Stomach (tissue), 9 donors: Measurements from ENCODE around the gene TM9SF4. TPM values are rescaled to one million over a fixed set of nuclear protein-coding genes. Genes with fewer than 3 reads are reported as not detected.

Experiments
- DNase-seq, 2 donors: peaks; one replicate each; pipeline versions ENCODE4 v3.0.0 to v3.0.0-alpha.2; 2013 to 2019
- H3K27ac ChIP-seq, 5 donors: fragments of 200-600 bp in 4 of 5; sonication (generic) in 4 of 5; one replicate each; pipeline ENCODE4 v1.5.1; 2013 to 2019; ENCODE audit warnings: mild to moderate bottlenecking in 1 of 5, moderate library complexity in 1 of 5
- H3K27me3 ChIP-seq, 3 donors: fragments of 200-600 bp; sonication (generic); one replicate each; pipeline ENCODE4 v1.5.1; 2017 to 2019; ENCODE audit warnings: mixed run types in 1 of 3
- H3K36me3 ChIP-seq, 4 donors: fragments of 200-600 bp; sonication (generic); 1 replicate in 3 of 4; 2 replicates in 1 of 4; pipeline ENCODE4 v1.5.1; 2016 to 2019
- H3K4me1 ChIP-seq, 4 donors: fragments of 200-600 bp; sonication (generic); one replicate each; pipeline ENCODE4 v1.5.1; 2016 to 2019
- H3K4me3 ChIP-seq, 4 donors: fragments of 200-600 bp; sonication (generic) in 3 of 4; one replicate each; pipeline ENCODE4 v1.5.1; 2016 to 2019; ENCODE audit warnings: mild to moderate bottlenecking in 1 of 4
- H3K9me3 ChIP-seq, 4 donors: fragments of 200-600 bp; sonication (generic); one replicate each; pipeline ENCODE4 v1.5.1; 2016 to 2019
- CTCF ChIP-seq, 7 experiments: fragments of 450-650 bp in 4 of 7; fragments of 200-600 bp in 3 of 7; sonication (generic) in 3 of 7; IDR thresholded peaks; one replicate each; pipeline ENCODE4 v1.5.1; 2016 to 2019; ENCODE audit warnings: antibody characterized with exemption in 7 of 7, control low read depth in 2 of 7, mild to moderate bottlenecking in 1 of 7
- EP300 ChIP-seq: sonication (generic); formaldehyde crosslinking; IDR thresholded peaks from one replicate; pipeline ENCODE4 v1.6.1; 2017; ENCODE audit warnings: antibody characterized with exemption
- POLR2A ChIP-seq, 4 donors: fragments of 450-650 bp; IDR thresholded peaks; one replicate each; pipeline ENCODE4 v1.6.1; 2016; ENCODE audit warnings: antibody characterized with exemption in 4 of 4, control low read depth in 2 of 4, mild to moderate bottlenecking in 1 of 4, moderate library complexity in 1 of 4
- POLR2AphosphoS5 ChIP-seq, 3 donors: sonication (generic); formaldehyde crosslinking; IDR thresholded peaks; one replicate each; pipeline ENCODE4 v1.6.1; 2016; ENCODE audit warnings: antibody characterized with exemption in 3 of 3
- WGBS, 5 donors: extraction: QIAGEN DNeasy Blood & Tissue Kit in 3 of 5; methylation state at CpG; one replicate each; pipeline versions ENCODE4 v1.1.5 to v1.1.7; 2013 to 2018; 5-methylcytosine and 5-hydroxymethylcytosine counted together
- intact Hi-C: fragments of 100-400 bp; cut with DNase I; formaldehyde crosslinking; loops from one replicate; pipeline ENCODE4 v1.15.1; 2023; ENCODE audit warnings: low total_unique reads
- polyA plus RNA-seq, 3 donors: library from polyadenylated mRNA; stranded (reverse); fragments of 200-250 nt; gene quantifications; one replicate each; pipeline ENCODE4 v1.2.3, GENCODE V29; 2013
- total RNA-seq, 5 donors: library from RNA; depleted of rRNA; stranded (reverse); fragments of >200 nt; gene quantifications; one replicate each; pipeline versions ENCODE4 v1.1.0 to v1.2.3, GENCODE V29; 2014 to 2016
- donor health status: healthy with polysubstance abuse.
- donor health status: Bipolar disorder and iron deficiency.
- donor health status: healthy.

Gene TM9SF4
- total and polyA plus RNA-seq, 8 donors: 6.7 to 50.8 (median 21.9) TPM

GRCh38 chr20:32088759-32089158 lies 20.8 kb upstream of the TM9SF4 start:
- Histone ChIP-seq H3K9me3 (no peaks in the 10 kb centered on the region), H3K27ac (no peak overlapping the region), H3K27me3 (peaks cover 0 to 7% (median 0%) of the 10 kb centered on the region in 3 donors), H3K36me3 (no peaks in the 10 kb centered on the region), H3K4me3 (no peak overlapping the region), H3K4me1 (peaks cover 0 to 4% (median 0%) of the 10 kb centered on the region in 4 donors)
- intact Hi-C loops: loop anchor here (10.0 kb wide), 1 partner anchor 264 kb away; no protein-coding TSS in a partner anchor
- WGBS, 5 donors: 86 to 97% (median 94%) methylated on average over 3 of the region's 3 CpGs
- DNase-seq: no peak
- TF ChIP-seq EP300: no peak
- no peak for TF ChIP-seq CTCF (IDR thresholded peaks at IDR 0.05)

GRCh38 chr20:32089637-32090362 lies 19.7 kb upstream of the TM9SF4 start:
- Histone ChIP-seq H3K27ac (no peak overlapping the region), H3K27me3 (peaks cover 0 to 9% (median 0%) of the 10 kb centered on the region in 3 donors), H3K9me3 (no peaks in the 10 kb centered on the region), H3K4me1 (peaks cover 0 to 4% (median 0%) of the 10 kb centered on the region in 4 donors), H3K36me3 (no peaks in the 10 kb centered on the region), H3K4me3 (no peak overlapping the region)
- intact Hi-C loops: loop anchor here (10.0 kb wide), 1 partner anchor 265 kb away; no protein-coding TSS in a partner anchor
- TF ChIP-seq POLR2A (IDR thresholded peaks at IDR 0.05) (no peak), CTCF (IDR thresholded peaks at IDR 0.05) (no peak), EP300 (no peak), POLR2AphosphoS5 (IDR thresholded peaks at IDR 0.05) (no peak)
- WGBS, 5 donors: 57 to 65% (median 58%) methylated on average over 5 of the region's 5 CpGs
- no peak for DNase-seq

GRCh38 chr20:32091888-32092346 lies 17.6 kb upstream of the TM9SF4 start:
- intact Hi-C loops: no loop called here
- peaks cover 0 to 4% (median 0%) of the 10 kb centered on the region in 4 donors for H3K4me1 ChIP-seq
- peaks cover 0 to 9% (median 0%) of the 10 kb centered on the region in 3 donors for H3K27me3 ChIP-seq
- TF ChIP-seq CTCF (IDR thresholded peaks at IDR 0.05) (peak in 5 of 7 experiments; percentile 75 to 89 (median 87)), EP300 (no peak)
- peak; percentile 78 to 87 for DNase-seq
- H3K4me3 ChIP-seq: no peak overlapping the region
- 1 to 4% (median 3%) methylated on average over 7 of the region's 7 CpGs for WGBS, 5 donors
- no peak overlapping the region for H3K27ac ChIP-seq
- no peaks in the 10 kb centered on the region for H3K36me3 ChIP-seq
- H3K9me3 ChIP-seq: no peaks in the 10 kb centered on the region

GRCh38 chr20:32098786-32099185 lies 10.7 kb upstream of the TM9SF4 start:
- intact Hi-C loops: no loop called here
- 74 to 81% (median 77%) methylated on average over 6 of the region's 6 CpGs for WGBS, 5 donors

More at GRCh38 chr20:32098786-32099185, 10.7 kb upstream of the TM9SF4 start:
- H3K4me1 ChIP-seq: no peaks in the 10 kb centered on the region
- DNase-seq: no peak
- no peak overlapping the region for H3K4me3 ChIP-seq
- H3K36me3 ChIP-seq: peaks cover 0 to 20% (median 0%) of the 10 kb centered on the region in 4 donors
- no peak overlapping the region for H3K27ac ChIP-seq
- TF ChIP-seq POLR2AphosphoS5 (IDR thresholded peaks at IDR 0.05) (no peak), EP300 (no peak), POLR2A (IDR thresholded peaks at IDR 0.05) (no peak), CTCF (IDR thresholded peaks at IDR 0.05) (no peak)
- H3K27me3 ChIP-seq: peaks cover 0 to 37% (median 11%) of the 10 kb centered on the region in 3 donors
- H3K9me3 ChIP-seq: no peaks in the 10 kb centered on the region
